H1 (cell line): ENCODE results near the gene CLN6. TPM values are rescaled to one million over a fixed set of nuclear protein-coding genes. Genes with fewer than 3 reads are reported as not detected.

ENCODE experiments used
- CREB1 ChIP-seq: IDR thresholded peaks from 2 replicates; pipeline ENCODE4 v1.6.1; 2012; ENCODE audit warnings: inconsistent platforms
- KDM5A ChIP-seq: fragments of 200-600 bp; IDR thresholded peaks from 2 replicates; pipeline ENCODE4 v1.7.1; 2012; ENCODE audit warnings: mild to moderate bottlenecking, low read length, inconsistent platforms, mixed read lengths
- POLR2A ChIP-seq, 2 experiments: IDR thresholded peaks; 1 replicate in 1 of 2; 2 replicates in 1 of 2; pipeline ENCODE4 v1.6.1; 2011; ENCODE audit warnings: low read depth in 2 of 2, low read length in 2 of 2, mild to moderate bottlenecking in 2 of 2; ENCODE audit errors: control extremely low read depth in 1 of 2
- SP1 ChIP-seq: IDR thresholded peaks from 2 replicates; pipeline ENCODE4 v1.6.1; 2011; ENCODE audit warnings: low read depth, low read length
- polyA plus RNA-seq, 7 experiments: library from polyadenylated mRNA; depleted of rRNA in 3 of 7; stranded (reverse) in 5 of 7; unstranded in 2 of 7; fragments of >200 nt in 5 of 7; fragments of 200-250 nt in 2 of 7; gene quantifications; 1 replicate in 5 of 7; 2 replicates in 1 of 7; 4 replicates in 1 of 7; pipeline versions ENCODE4 v1.2.1 to v1.2.3, GENCODE V29; 2011 to 2013; ENCODE audit warnings: missing spikeins in 2 of 7, mixed read lengths in 2 of 7
- total RNA-seq: library from RNA; stranded (reverse); fragmentation: NEBNext Ultra II Directional; extraction: Animal tissue kit (Norgen Biotek cat#: 25700); gene quantifications from 2 replicates; pipeline ENCODE4 v1.2.1, GENCODE V29; 2021
- TF ChIP-seq, protein P1 (sequence below): IDR thresholded peaks from 2 replicates; pipeline ENCODE4 v1.6.1; 2012; ENCODE audit warnings: inconsistent platforms

The CLN6 gene
- total and polyA plus RNA-seq, 2 of the 8 experiments (the other 6 are each of a cell fraction or from before 2014, with no cell fraction given), result 60.0 to 137 TPM

DNA sequence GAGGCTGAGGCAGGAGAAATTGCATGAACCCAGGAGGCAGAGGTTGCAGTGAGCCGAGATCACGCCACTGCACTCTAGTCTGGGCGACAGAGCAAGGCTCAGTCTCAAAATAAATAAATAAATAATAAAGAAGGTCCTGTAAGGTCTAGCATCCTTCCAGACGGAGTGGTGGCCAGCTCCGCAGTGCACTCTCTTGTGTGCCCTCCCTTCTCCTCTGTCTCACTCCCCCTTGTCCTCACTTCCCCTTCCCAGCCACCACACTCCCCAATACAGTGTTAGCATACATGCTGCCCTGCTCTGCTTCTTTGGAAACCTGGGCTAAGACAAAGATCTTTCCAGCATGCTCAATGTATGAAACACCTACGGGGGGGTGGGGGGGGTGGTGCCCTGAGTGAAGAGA is 3.4 kb upstream of the CLN6 start (continued):
- TF ChIP-seq CREB1 (no peak), KDM5A (no peak), SP1 (no peak), POLR2A (IDR thresholded peaks at IDR 0.05; ENCODE audit: control extremely low read depth in 1 of 2, low read depth in 2 of 2, low read length in 2 of 2) (no peak)
- TF ChIP-seq, protein P1, sequence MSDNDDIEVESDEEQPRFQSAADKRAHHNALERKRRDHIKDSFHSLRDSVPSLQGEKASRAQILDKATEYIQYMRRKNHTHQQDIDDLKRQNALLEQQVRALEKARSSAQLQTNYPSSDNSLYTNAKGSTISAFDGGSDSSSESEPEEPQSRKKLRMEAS, result no peak
- TF ChIP-seq, all 59 proteins: peak for 0
